HepG2 (cell line): Measurements from ENCODE around the gene CABP2. TPM values are rescaled to one million over a fixed set of nuclear protein-coding genes. Genes with fewer than 3 reads are reported as not detected.

Source experiments
- CTCF ChIP-seq: sonication (generic); formaldehyde crosslinking; IDR thresholded peaks from 2 replicates; pipeline ENCODE4 v1.5.0; 2020; ENCODE audit warnings: mild to moderate bottlenecking, missing genetic modification reagents, moderate library complexity
- ELK4 ChIP-seq: sonication (generic); formaldehyde crosslinking; IDR thresholded peaks from 2 replicates; pipeline ENCODE4 v1.9.0; 2021; ENCODE audit warnings: missing genetic modification reagents, borderline replicate concordance
- GLI4 ChIP-seq: sonication (generic); formaldehyde crosslinking; IDR thresholded peaks from 2 replicates; pipeline ENCODE4 v1.5.1; 2020; ENCODE audit warnings: missing genetic modification reagents, mild to moderate bottlenecking, moderate library complexity, borderline replicate concordance
- NONO ChIP-seq, 2 experiments: fragments of 450-650 bp in 1 of 2; sonication (generic) in 1 of 2; formaldehyde crosslinking in 1 of 2; IDR thresholded peaks in 1 of 2; conservative IDR thresholded peaks in 1 of 2; 2 replicates each; pipeline versions ENCODE4 v1.6.1 to v1.8.0; 2017 to 2022; ENCODE audit warnings: mild to moderate bottlenecking in 1 of 2, missing genetic modification reagents in 1 of 2, moderate library complexity in 1 of 2
- PHF21A ChIP-seq: sonication (generic); formaldehyde crosslinking; IDR thresholded peaks from 2 replicates; pipeline ENCODE4 v1.5.0; 2020; ENCODE audit warnings: mild to moderate bottlenecking, missing genetic modification reagents
- SNAPC2 ChIP-seq: sonication (generic); formaldehyde crosslinking; IDR thresholded peaks from 2 replicates; pipeline ENCODE4 v1.8.1; 2022; ENCODE audit warnings: mild to moderate bottlenecking, missing genetic modification reagents
- SP4 ChIP-seq: sonication (generic); formaldehyde crosslinking; IDR thresholded peaks from 2 replicates; pipeline ENCODE4 v1.8.1; 2023; ENCODE audit warnings: mild to moderate bottlenecking, missing genetic modification reagents
- YEATS2 ChIP-seq: sonication (generic); formaldehyde crosslinking; IDR thresholded peaks from 2 replicates; pipeline ENCODE4 v1.4.0; 2020; ENCODE audit warnings: missing genetic modification reagents, borderline replicate concordance
- ZFYVE20 ChIP-seq: sonication (generic); formaldehyde crosslinking; IDR thresholded peaks from 2 replicates; pipeline ENCODE4 v1.8.0; 2023; ENCODE audit warnings: low read depth, mild to moderate bottlenecking, moderate library complexity, missing genetic modification reagents, borderline replicate concordance
- ZNF124 ChIP-seq: sonication (generic); formaldehyde crosslinking; IDR thresholded peaks from 2 replicates; pipeline ENCODE4 v1.4.0; 2020; ENCODE audit warnings: missing genetic modification reagents
- ZNF280D ChIP-seq: sonication (generic); formaldehyde crosslinking; IDR thresholded peaks from 2 replicates; pipeline ENCODE4 v1.5.1; 2020; ENCODE audit warnings: mild to moderate bottlenecking, missing genetic modification reagents
- ZNF350 ChIP-seq: sonication (generic); formaldehyde crosslinking; IDR thresholded peaks from 2 replicates; pipeline ENCODE4 v1.4.0; 2020; ENCODE audit warnings: mild to moderate bottlenecking, low read depth, missing genetic modification reagents, borderline replicate concordance
- ZNF558 ChIP-seq: sonication (generic); formaldehyde crosslinking; IDR thresholded peaks from 2 replicates; pipeline ENCODE4 v1.9.0; 2022; ENCODE audit warnings: mild to moderate bottlenecking, missing genetic modification reagents, borderline replicate concordance
- ZNF713 ChIP-seq: sonication (generic); formaldehyde crosslinking; IDR thresholded peaks from 2 replicates; pipeline ENCODE4 v1.4.0; 2020; ENCODE audit warnings: mild to moderate bottlenecking, missing genetic modification reagents
- ZNF768 ChIP-seq: sonication (generic); formaldehyde crosslinking; IDR thresholded peaks from 2 replicates; pipeline ENCODE4 v1.4.0; 2020; ENCODE audit warnings: missing genetic modification reagents
- ZNF777 ChIP-seq: sonication (generic); formaldehyde crosslinking; IDR thresholded peaks from 2 replicates; pipeline ENCODE4 v1.4.0; 2020; ENCODE audit warnings: missing genetic modification reagents
- ZNF816 ChIP-seq: sonication (generic); formaldehyde crosslinking; IDR thresholded peaks from 2 replicates; pipeline ENCODE4 v1.8.0; 2022; ENCODE audit warnings: missing genetic modification reagents, mild to moderate bottlenecking, borderline replicate concordance
- polyA plus RNA-seq, 8 experiments: library from polyadenylated mRNA; depleted of rRNA in 3 of 8; stranded (reverse) in 7 of 8; unstranded in 1 of 8; fragments of >200 nt; fragmentation: Illumina TruSeq in 4 of 8; extraction: Trizol in 4 of 8; gene quantifications; 2 replicates each; pipeline versions ENCODE4 v1.2.1 to v1.2.3, GENCODE V29; 2011 to 2016; ENCODE audit warnings: low read depth in 4 of 8, missing spikeins in 1 of 8, mixed read lengths in 1 of 8; ENCODE audit not compliant: insufficient read depth in 1 of 8
- total RNA-seq, 5 experiments: library from RNA; depleted of rRNA; stranded (reverse); fragments of >200 nt; fragmentation: Illumina TruSeq; extraction: Trizol; gene quantifications; 2 replicates each; pipeline ENCODE4 v1.2.3, GENCODE V29; 2016; ENCODE audit warnings: low read depth in 1 of 5
- TF ChIP-seq, protein P1 (sequence below): sonication (generic); formaldehyde crosslinking; IDR thresholded peaks from 2 replicates; pipeline ENCODE4 v1.4.0; 2020; ENCODE audit warnings: low read depth, missing genetic modification reagents

CABP2 gene
- total and polyA plus RNA-seq, 2 of the 13 experiments (the other 11 are each of a cell fraction or from before 2014, with no cell fraction given): not detected

DNA sequence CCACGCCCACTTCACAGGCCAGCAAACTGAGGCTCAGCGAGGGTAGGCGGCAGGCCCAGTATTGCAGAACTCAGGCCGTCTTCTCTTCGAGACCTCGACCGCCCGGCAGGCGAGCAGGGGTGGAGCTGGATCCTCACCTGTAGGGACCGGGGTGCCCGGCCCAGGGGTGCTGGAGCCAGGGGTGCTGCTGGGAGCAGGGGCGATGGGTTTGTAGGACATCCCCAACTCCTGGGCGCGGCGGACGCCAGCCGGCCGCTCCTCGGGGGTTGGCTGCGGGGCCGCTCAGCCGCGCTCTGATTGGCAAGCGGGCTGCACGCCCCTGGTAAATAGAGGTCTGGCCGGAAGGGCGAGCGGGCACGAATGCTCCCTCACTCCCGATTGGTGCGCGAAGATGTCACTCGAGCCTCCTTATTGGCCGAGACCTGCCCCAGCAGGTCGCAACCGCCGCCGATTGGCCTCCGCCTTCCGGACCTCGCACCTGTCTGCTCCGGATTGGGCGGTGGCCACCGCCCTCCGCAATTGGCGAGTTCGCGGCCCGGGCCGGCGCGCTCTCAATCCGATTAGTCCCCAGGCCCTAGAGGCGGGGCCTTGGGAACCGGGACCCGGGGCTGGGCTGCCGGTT, 15.3 kb downstream of the CABP2 start, which contains the start of gene CDK2AP2 (continued):
- TF ChIP-seq ZNF280D (CRISPR knock-in tag) (0 out of 2 replicates have a peak, but pooled peaks have one; percentile 20), ZNF713 (no peak), PHF21A (CRISPR knock-in tag) (peak; percentile 94), ZNF777 (CRISPR knock-in tag) (peak; percentile 31; the same call in 1 of the 2 replicates), ZNF768 (CRISPR knock-in tag) (peak; percentile 45; the same call in 1 of the 2 replicates), SNAPC2 (0 out of 2 replicates have a peak, but pooled peaks have one; percentile 8), GLI4 (peak; percentile 68; the same call in 1 of the 2 replicates), ZNF124 (CRISPR knock-in tag) (no peak), YEATS2 (0 out of 2 replicates have a peak, but pooled peaks have one; percentile 8), ZNF350 (CRISPR knock-in tag) (peak; percentile 64; the same call in 1 of the 2 replicates), CTCF (peak; percentile 24; the same call in 1 of the 2 replicates), ZNF816 (CRISPR knock-in tag) (no peak), NONO (IDR thresholded peaks at IDR 0.05) (no peak), NONO (CRISPR knock-in tag; conservative IDR thresholded peaks at IDR 0.05) (peak; percentile 11; the same call in 1 of the 2 replicates), ELK4 (CRISPR knock-in tag) (0 out of 2 replicates have a peak, but pooled peaks have one; percentile 34), SP4 (CRISPR knock-in tag) (peak; percentile 70; the same call in 1 of the 2 replicates), ZNF558 (peak; percentile 73; the same call in 1 of the 2 replicates), ZFYVE20 (CRISPR knock-in tag) (no peak)
- TF ChIP-seq, protein P1, sequence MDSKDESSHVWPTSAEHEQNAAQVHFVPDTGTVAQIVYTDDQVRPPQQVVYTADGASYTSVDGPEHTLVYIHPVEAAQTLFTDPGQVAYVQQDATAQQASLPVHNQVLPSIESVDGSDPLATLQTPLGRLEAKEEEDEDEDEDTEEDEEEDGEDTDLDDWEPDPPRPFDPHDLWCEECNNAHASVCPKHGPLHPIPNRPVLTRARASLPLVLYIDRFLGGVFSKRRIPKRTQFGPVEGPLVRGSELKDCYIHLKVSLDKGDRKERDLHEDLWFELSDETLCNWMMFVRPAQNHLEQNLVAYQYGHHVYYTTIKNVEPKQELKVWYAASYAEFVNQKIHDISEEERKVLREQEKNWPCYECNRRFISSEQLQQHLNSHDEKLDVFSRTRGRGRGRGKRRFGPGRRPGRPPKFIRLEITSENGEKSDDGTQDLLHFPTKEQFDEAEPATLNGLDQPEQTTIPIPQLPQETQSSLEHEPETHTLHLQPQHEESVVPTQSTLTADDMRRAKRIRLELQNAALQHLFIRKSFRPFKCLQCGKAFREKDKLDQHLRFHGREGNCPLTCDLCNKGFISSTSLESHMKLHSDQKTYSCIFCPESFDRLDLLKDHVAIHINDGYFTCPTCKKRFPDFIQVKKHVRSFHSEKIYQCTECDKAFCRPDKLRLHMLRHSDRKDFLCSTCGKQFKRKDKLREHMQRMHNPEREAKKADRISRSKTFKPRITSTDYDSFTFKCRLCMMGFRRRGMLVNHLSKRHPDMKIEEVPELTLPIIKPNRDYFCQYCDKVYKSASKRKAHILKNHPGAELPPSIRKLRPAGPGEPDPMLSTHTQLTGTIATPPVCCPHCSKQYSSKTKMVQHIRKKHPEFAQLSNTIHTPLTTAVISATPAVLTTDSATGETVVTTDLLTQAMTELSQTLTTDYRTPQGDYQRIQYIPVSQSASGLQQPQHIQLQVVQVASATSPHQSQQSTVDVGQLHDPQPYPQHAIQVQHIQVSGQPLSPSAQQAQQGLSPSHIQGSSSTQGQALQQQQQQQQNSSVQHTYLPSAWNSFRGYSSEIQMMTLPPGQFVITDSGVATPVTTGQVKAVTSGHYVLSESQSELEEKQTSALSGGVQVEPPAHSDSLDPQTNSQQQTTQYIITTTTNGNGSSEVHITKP (CRISPR knock-in tag): peak; percentile 78; the same call in 1 of the 2 replicates
